ENCODE data around the gene COG3. TPM values are rescaled to one million over a fixed set of nuclear protein-coding genes. Genes with fewer than 3 reads are reported as not detected.

The COG3 gene
- total and polyA plus RNA-seq, 10 of the 15 experiments (the other 5 are each of a cell fraction or from before 2014, with no cell fraction given): 6.1 to 35.1 (median 22.6) TPM

- TF ChIP-seq ZBTB11 (CRISPR knock-in tag; IDR thresholded peaks at IDR 0.05) (no peak), PKNOX1 (IDR thresholded peaks at IDR 0.05) (peak; percentile 79), KAT2A (conservative IDR thresholded peaks at IDR 0.05; ENCODE audit: control insufficient read depth, low read depth, low read length) (no peak), RBBP5 (conservative IDR thresholded peaks at IDR 0.05) (no peak), ZBTB40 (IDR thresholded peaks at IDR 0.05; ENCODE audit: borderline replicate concordance) (peak; percentile 100), DPF2 (IDR thresholded peaks at IDR 0.05) (peak; percentile 70; the same call in 1 of the 2 replicates), RELB (IDR thresholded peaks at IDR 0.05; ENCODE audit: low read depth) (no peak), CBX5 (IDR thresholded peaks at IDR 0.05; ENCODE audit: low read depth) (no peak), SUZ12 (IDR thresholded peaks at IDR 0.05; ENCODE audit: unreplicated experiment) (no peak), IRF5 (IDR thresholded peaks at IDR 0.05; ENCODE audit: borderline replicate concordance) (no peak), IKZF2 (IDR thresholded peaks at IDR 0.05) (peak in 1 of 2 experiments; percentile 34; a peak in 2 of 4 replicates), ESRRA (IDR thresholded peaks at IDR 0.05; ENCODE audit: low read length) (no peak), ATF2 (IDR thresholded peaks at IDR 0.05; ENCODE audit: low read length) (peak; percentile 51; the same call in 1 of the 2 replicates), POLR2AphosphoS2 (IDR thresholded peaks at IDR 0.05; ENCODE audit: low read depth, low read length) (no peak), NFIC (IDR thresholded peaks at IDR 0.05; ENCODE audit: low read depth, low read length) (no peak), IKZF1 (conservative IDR thresholded peaks at IDR 0.05) (peak; percentile 87)
Observed at GRCh38 chr13:45464687-45465453, at the start of gene COG3 (continued).
